Panc1 (cell line): ENCODE measurements around the gene FGGY.

Source experiments
- CTCF ChIP-seq: fragments of 450-650 bp; IDR thresholded peaks from 2 replicates; pipeline ENCODE4 v1.5.1; 2017; ENCODE audit warnings: mild to moderate bottlenecking
- POLR2AphosphoS5 ChIP-seq: IDR thresholded peaks from 2 replicates; pipeline ENCODE4 v1.6.1; 2012; ENCODE audit warnings: mild to moderate bottlenecking, low read depth, low read length, moderate library complexity

- TF ChIP-seq CTCF, result no peak
- no peak for TF ChIP-seq POLR2AphosphoS5
These were observed 451.2 kb downstream of the FGGY start for GRCh38 chr1:59748123-59748522.
